ENCODE results near the gene SORL1. TPM values are rescaled to one million over a fixed set of nuclear protein-coding genes. Genes with fewer than 3 reads are reported as not detected.

Gene SORL1
- total RNA-seq, 2 donors from 2014 or later, result 66.1 to 121 TPM

DNA sequence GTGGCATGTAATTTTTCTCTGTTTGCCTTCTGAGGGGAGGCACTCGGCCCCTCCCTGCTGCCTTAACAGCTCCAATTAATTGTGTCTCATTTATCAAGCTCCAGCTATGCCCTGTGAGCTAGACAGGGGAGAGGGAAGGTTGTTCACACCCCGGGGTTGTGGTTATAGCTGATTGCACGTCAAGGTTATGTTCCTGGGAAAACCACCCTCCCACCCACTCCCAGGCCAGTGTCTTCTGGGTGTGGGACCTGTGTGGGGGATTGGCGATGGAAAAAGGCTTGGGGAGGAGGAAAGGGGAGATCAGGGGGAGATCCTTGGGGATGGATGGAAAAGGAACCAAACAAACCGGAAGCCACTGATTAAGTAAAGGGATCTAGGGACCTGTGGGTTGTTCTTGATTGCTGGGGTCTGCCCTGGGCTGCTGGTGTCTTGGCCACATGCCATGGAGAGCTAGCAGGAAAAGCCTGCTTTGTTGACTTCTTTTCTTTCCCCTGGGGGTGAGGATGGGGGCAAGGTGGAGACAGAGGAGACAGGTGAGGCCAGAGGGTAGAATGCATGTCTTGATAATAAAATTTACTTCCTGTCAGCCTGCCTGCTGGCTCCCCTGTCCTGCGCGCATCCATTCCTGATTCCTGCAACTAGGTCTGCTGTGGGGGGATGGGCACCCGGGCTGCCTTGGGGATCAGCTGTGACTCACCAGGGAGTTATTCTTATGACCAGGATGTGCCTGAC, 14.1 kb downstream of the SORL1 start:
- peak overlapping the region; percentile 53 for H3K27ac ChIP-seq
- peaks cover 3% of the 10 kb centered on the region for H3K4me1 ChIP-seq
- no peak overlapping the region for H3K4me3 ChIP-seq
- no peaks in the 10 kb centered on the region for H3K36me3 ChIP-seq
- DNase-seq, result peak; percentile 97
- no peaks in the 10 kb centered on the region for H3K9me3 ChIP-seq
- peak overlapping the region in 1 of 2 donors; percentile 71 for H3K9ac ChIP-seq (ENCODE audit: low read depth in 2 of 2, low read length in 2 of 2)
- no peaks in the 10 kb centered on the region for H3K27me3 ChIP-seq
- TF ChIP-seq, protein P1, sequence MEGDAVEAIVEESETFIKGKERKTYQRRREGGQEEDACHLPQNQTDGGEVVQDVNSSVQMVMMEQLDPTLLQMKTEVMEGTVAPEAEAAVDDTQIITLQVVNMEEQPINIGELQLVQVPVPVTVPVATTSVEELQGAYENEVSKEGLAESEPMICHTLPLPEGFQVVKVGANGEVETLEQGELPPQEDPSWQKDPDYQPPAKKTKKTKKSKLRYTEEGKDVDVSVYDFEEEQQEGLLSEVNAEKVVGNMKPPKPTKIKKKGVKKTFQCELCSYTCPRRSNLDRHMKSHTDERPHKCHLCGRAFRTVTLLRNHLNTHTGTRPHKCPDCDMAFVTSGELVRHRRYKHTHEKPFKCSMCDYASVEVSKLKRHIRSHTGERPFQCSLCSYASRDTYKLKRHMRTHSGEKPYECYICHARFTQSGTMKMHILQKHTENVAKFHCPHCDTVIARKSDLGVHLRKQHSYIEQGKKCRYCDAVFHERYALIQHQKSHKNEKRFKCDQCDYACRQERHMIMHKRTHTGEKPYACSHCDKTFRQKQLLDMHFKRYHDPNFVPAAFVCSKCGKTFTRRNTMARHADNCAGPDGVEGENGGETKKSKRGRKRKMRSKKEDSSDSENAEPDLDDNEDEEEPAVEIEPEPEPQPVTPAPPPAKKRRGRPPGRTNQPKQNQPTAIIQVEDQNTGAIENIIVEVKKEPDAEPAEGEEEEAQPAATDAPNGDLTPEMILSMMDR (IDR thresholded peaks at IDR 0.05), result no peak
- intact Hi-C loops (cut with DNase I), result no loop called here

DNA sequence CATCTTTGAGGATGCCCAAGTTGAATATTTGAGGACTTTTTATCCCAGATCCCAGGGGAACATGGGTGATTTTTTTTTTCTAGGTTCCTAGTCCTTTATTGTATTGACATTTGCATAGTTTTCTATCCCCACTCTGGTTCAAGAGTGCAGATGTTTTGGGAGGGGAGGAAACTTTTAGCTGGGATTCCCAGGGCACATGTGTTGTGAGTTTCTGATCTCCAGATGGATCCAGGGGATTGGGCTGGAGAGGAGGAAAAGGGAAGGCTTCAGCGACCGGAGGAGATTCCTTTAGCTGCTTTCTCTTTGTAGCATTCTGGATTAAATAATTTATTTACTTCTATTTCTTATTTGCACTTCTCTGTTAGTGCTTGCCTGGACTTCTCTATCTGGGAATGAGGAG, 15.4 kb downstream of the SORL1 start:
- peak overlapping the region; percentile 53 for H3K27ac ChIP-seq
- peaks cover 3% of the 10 kb centered on the region for H3K4me1 ChIP-seq
- no peak overlapping the region for H3K4me3 ChIP-seq
- no peaks in the 10 kb centered on the region for H3K9me3 ChIP-seq
- intact Hi-C loops (cut with DNase I), result no loop called here
- no peak overlapping the region for H3K9ac ChIP-seq (ENCODE audit: low read depth in 2 of 2, low read length in 2 of 2)
- no peaks in the 10 kb centered on the region for H3K36me3 ChIP-seq
- TF ChIP-seq, protein P1 (IDR thresholded peaks at IDR 0.05), result no peak
- no peaks in the 10 kb centered on the region for H3K27me3 ChIP-seq
- DNase-seq, result no peak

DNA sequence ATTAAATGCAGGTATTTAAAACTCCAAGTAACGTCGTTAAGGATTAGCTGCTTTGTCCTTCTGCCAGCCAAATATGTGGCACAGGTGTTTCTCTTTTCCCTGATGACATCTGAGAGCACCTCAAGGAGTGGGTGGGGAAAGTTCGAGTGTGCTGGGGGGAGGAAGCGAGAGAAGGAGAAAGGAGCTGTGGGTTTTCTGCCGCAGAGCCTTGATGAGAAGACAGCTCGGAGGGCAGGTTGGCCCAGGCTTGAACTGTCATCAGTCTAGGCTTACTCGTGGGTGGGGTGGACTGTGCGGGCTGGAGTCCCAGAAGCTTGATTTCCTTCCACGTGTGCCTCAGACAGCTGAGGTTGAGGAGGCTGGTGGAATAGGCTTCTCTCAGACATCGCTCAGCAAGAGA, 15.9 kb downstream of the SORL1 start:
- Histone ChIP-seq H3K27me3 (no peaks in the 10 kb centered on the region), H3K4me1 (peaks cover 3% of the 10 kb centered on the region), H3K9me3 (no peaks in the 10 kb centered on the region), H3K27ac (no peak overlapping the region), H3K4me3 (no peak overlapping the region), H3K36me3 (no peaks in the 10 kb centered on the region), H3K9ac (ENCODE audit: low read depth in 2 of 2, low read length in 2 of 2) (no peak overlapping the region)
- intact Hi-C loops (cut with DNase I), result no loop called here
- TF ChIP-seq, protein P1 (IDR thresholded peaks at IDR 0.05), result no peak
- DNase-seq, result no peak

DNA sequence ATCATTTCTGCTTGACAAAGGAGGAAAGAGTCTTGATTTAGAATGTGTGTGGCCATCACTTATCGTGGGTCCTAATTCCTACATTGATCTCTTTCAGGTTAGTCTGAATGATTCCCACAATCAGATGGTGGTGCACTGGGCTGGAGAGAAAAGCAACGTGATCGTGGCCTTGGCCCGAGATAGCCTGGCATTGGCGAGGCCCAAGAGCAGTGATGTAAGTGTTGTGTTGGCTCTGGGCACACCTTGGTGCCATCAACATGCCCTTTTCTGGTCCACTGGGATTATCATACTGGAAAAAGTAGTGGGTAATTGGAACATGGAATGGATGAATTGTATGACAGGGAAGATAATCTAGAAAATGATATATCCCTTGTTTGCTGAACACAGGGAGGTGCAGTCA, 17.8 kb downstream of the SORL1 start:
- H3K9me3 ChIP-seq, result no peaks in the 10 kb centered on the region
- H3K4me1 ChIP-seq, result no peaks in the 10 kb centered on the region
- no peak for DNase-seq
- H3K4me3 ChIP-seq, result no peak overlapping the region
- H3K36me3 ChIP-seq, result no peaks in the 10 kb centered on the region
- intact Hi-C loops (cut with DNase I), result no loop called here
- no peak overlapping the region for H3K27ac ChIP-seq
- TF ChIP-seq, protein P1 (IDR thresholded peaks at IDR 0.05), result no peak
- H3K9ac ChIP-seq (ENCODE audit: low read depth in 2 of 2, low read length in 2 of 2), result no peak overlapping the region
- H3K27me3 ChIP-seq, result no peaks in the 10 kb centered on the region

DNA sequence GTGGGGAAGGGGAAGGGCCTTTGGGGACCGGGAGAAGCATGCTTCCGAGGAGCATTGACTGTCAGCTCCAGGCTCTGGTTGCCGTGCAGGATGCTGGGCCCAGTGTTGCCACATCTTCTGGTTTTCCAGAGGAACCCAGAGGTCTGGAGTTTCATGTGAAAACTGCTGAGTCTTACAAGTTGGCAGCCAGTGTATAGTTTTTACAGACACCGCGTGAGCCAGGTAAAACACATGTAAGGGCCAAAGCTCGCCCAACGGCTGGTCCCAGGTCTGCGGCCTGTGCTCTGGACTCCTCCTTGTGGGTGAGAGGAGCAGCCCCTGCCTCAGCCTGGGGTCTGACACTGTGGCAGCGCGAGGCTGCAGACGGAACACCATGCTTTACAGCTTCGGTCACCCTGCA, 19.1 kb downstream of the SORL1 start:
- TF ChIP-seq, protein P1 (IDR thresholded peaks at IDR 0.05), result no peak
- Histone ChIP-seq H3K36me3 (no peaks in the 10 kb centered on the region), H3K27ac (no peak overlapping the region), H3K9ac (ENCODE audit: low read depth in 2 of 2, low read length in 2 of 2) (no peak overlapping the region), H3K27me3 (no peaks in the 10 kb centered on the region), H3K4me1 (no peaks in the 10 kb centered on the region), H3K4me3 (no peak overlapping the region), H3K9me3 (no peaks in the 10 kb centered on the region)
- intact Hi-C loops (cut with DNase I), result no loop called here
- no peak for DNase-seq

All from colonic mucosa (tissue), 4 donors.